Activated CD4-positive, alpha-beta T cell treated with anti-CD3 and anti-CD28 coated beads, Interleukin-2, amount 50 U/mL, for 1 hour (primary cell): ENCODE measurements around the gene PPP1R2C.

ENCODE experiments used
- DNase-seq: peaks from one replicate; pipeline ENCODE4 v3.0.0-alpha.2; 2020

The PPP1R2C gene

GRCh38 chrX:42748067-42748850, 29.7 kb downstream of the PPP1R2C start:
- DNase-seq: no peak

- no peak for DNase-seq
These were observed 31.4 kb downstream of the PPP1R2C start for GRCh38 chrX:42746606-42747005.

- DNase-seq: no peak
These were observed 37.5 kb downstream of the PPP1R2C start for GRCh38 chrX:42740456-42740855.

- DNase-seq: no peak
These were observed 38.2 kb downstream of the PPP1R2C start for GRCh38 chrX:42739741-42740140.

GRCh38 chrX:42739258-42739657, 38.7 kb downstream of the PPP1R2C start:
- no peak for DNase-seq

GRCh38 chrX:42738552-42738951, 39.4 kb downstream of the PPP1R2C start:
- no peak for DNase-seq

GRCh38 chrX:42735250-42735649, 42.7 kb downstream of the PPP1R2C start:
- DNase-seq: no peak

- no peak for DNase-seq
These were observed 45.5 kb downstream of the PPP1R2C start for GRCh38 chrX:42732506-42732905.
